ENCODE results near the gene REPS2.
"Not testable (repeated sequence)": the region's sequence is repeated elsewhere in the genome, so short reads cannot be mapped to it uniquely, and the experiment has no call there.

REPS2 gene

DNA sequence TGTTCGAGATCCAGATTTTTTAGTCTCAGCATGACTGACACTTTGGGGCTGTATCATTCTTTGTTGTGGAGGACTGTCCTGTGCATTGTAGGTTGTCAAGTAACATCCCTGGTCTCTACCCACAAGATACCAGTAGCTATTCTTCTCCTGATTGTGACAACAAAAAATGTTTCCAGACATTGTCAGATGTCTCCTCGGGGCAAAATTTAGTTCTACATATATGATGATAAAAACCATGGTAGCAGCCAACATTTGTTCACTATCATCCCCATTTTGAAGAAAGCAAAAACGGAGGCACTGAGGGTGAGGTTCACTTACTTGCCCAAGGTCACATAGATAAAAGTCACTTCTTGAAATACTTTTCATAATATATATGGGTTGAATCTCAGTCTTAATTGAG lies 11.3 kb downstream of the REPS2 start:
- no peak for DNase-seq (ENCODE audit: extremely low spot score)
- no peak for TF ChIP-seq CTCF (IDR thresholded peaks at IDR 0.05; ENCODE audit: control extremely low read depth, extremely low read depth, low read depth, missing control alignments)
- ChIA-PET POLR2A (no interaction called here), CTCF (no interaction called here)

GRCh38 chrX:16958356-16958755 lies 11.9 kb downstream of the REPS2 start:
- ChIA-PET POLR2A (no interaction called here), CTCF (no interaction called here)
- no peak for DNase-seq (ENCODE audit: extremely low spot score)
- TF ChIP-seq CTCF (IDR thresholded peaks at IDR 0.05; ENCODE audit: control extremely low read depth, extremely low read depth, low read depth, missing control alignments): no peak

DNA sequence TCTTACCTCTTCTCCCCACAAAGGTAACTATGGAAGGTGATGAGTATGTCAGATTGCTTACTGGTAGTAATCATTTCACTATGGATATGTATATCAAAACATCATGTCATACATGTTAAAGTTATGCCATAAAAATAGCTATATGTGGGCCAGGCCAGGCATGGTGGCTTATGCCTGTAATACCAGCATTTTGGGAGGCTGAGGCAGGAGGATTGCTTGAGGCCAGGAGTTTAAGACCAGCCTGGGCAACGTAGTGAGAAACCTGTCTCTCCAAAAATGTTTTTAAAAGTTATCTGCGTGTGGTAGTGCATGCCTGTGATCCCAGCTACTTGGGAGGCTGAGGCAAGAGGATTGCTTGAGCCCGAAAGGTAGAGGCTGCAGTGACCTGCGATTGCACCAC lies 16.2 kb downstream of the REPS2 start:
- CTCF ChIA-PET; DNase-seq (ENCODE audit: extremely low spot score); POLR2A ChIA-PET: not testable (repeated sequence)

DNA sequence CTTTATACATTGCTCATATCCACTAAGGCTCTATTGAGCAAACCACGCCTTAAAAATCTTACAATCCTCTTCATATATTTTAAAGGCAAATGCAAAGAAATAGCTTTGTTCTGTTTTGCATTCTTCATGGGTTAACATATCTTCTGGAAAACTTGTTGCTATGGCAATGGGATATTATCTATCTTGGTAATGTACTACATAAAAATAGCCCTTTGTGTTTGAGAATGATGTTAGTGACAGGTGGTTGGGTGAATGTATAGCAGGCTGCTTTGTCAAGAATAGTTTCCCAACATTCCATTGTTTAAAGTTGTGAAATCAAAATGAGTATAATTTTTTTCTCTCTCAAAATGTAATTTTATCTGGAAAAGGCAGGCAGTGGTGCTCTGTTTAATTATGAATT lies 16.8 kb downstream of the REPS2 start:
- no peak for TF ChIP-seq CTCF (IDR thresholded peaks at IDR 0.05; ENCODE audit: control extremely low read depth, extremely low read depth, low read depth, missing control alignments)
- CTCF ChIA-PET: no interaction called here
- POLR2A ChIA-PET: no interaction called here
- DNase-seq (ENCODE audit: extremely low spot score): no peak

- CTCF ChIA-PET; DNase-seq (ENCODE audit: extremely low spot score); POLR2A ChIA-PET: not testable (repeated sequence)
Measured at GRCh38 chrX:16964976-16965375, 18.5 kb downstream of the REPS2 start.

DNA sequence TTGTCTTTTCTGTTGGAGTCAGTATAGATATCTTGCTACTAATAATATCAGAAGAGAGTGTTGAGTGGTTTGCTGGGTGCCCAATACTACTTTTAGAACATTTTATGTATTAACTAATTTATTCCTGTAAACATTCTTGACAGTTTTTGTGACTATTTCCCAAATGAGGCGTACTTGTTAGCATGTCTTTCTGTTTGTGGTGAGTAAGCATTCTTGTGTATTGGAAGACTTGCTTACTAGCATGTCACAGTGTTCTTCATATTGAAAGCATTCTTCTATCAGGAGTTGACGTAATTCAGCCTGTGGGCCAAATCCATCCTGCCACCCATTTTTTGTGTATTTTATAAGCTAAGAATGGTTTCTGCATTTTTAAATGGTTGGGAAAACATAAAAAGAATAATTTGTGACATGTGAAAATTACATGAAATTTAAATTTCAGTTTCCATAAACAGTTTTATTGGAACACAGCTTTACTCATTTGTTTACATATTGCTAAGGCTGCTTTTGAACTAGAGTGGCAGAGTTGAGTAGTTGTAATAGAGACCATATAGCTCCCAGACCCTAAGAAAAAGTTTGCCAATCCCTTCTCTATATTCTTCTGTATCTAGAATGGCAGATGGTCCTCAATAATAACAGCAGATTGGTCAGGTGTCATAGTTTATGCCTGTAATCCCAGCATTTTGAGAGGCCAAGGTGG lies 20.4 kb downstream of the REPS2 start:
- POLR2A ChIA-PET: no interaction called here
- no peak for TF ChIP-seq CTCF (IDR thresholded peaks at IDR 0.05; ENCODE audit: control extremely low read depth, extremely low read depth, low read depth, missing control alignments)
- CTCF ChIA-PET: no interaction called here
- no peak for DNase-seq (ENCODE audit: extremely low spot score)

- CTCF ChIA-PET; DNase-seq (ENCODE audit: extremely low spot score); POLR2A ChIA-PET: not testable (repeated sequence)
Measured at GRCh38 chrX:16968753-16969152, 22.3 kb downstream of the REPS2 start.

- DNase-seq (ENCODE audit: extremely low spot score): no peak
- CTCF ChIA-PET: no interaction called here
- no peak for TF ChIP-seq CTCF (IDR thresholded peaks at IDR 0.05; ENCODE audit: control extremely low read depth, extremely low read depth, low read depth, missing control alignments)
- POLR2A ChIA-PET: interaction anchor here (0.7 kb wide), 1 partner anchor 131 kb away, joined by 3 read pairs; no protein-coding TSS in a partner anchor
Measured at GRCh38 chrX:16970977-16971376, 24.5 kb downstream of the REPS2 start.
